HepG2 (cell line): ENCODE data around the gene TMEM62. TPM values are rescaled to one million over a fixed set of nuclear protein-coding genes. Genes with fewer than 3 reads are reported as not detected.

Source experiments
- ATAC-seq: fragments of 200-7000 bp; cut with Tn5 transposase; 3 replicates; pipeline ENCODE4 v1.9.1; 2020; ENCODE audit warnings: mild to moderate bottlenecking, moderate library complexity
- BruUV-seq: library from RNA; stranded (reverse); fragments of 400-500 nt; replicated peaks from 2 replicates; lab custom pipeline; 2021; lab: Mats Ljungman, UMichigan
- CTCF ChIA-PET: fragments of 300-600 bp; formaldehyde crosslinking; extraction: SDS; loops from one replicate; lab custom pipeline; 2021; ENCODE audit warnings: low total read pairs, inconsistent platforms, low intra/inter-chr PET ratio; lab: Yijun Ruan, JAX
- POLR2A ChIA-PET: fragments of 350-600 bp; sonication (Branson Sonifier 250); formaldehyde crosslinking; loops from one replicate; lab custom pipeline; 2020; ENCODE audit warnings: antibody characterized with exemption, inconsistent platforms; lab: Yijun Ruan, JAX
- DNase-seq: peaks from one replicate; pipeline ENCODE4 v3.0.0-alpha.2; 2015; ENCODE audit warnings: low spot score
- FAIRE-seq: peaks from 3 replicates; lab custom pipeline; 2011; peaks lifted over from hg19 to GRCh38; lab: Jason Lieb, UNC
- H2AFZ ChIP-seq: one replicate; pipeline ENCODE4 v1.6.1; 2011; ENCODE audit warnings: low read length, inconsistent platforms
- H3K27ac ChIP-seq: fragments of 300-600 bp; 3 replicates; pipeline ENCODE4 v1.8.0; 2011; ENCODE audit warnings: mixed run types, mild to moderate bottlenecking, mixed read lengths, low read length, inconsistent platforms; ENCODE audit not compliant: insufficient read depth; ENCODE audit errors: extremely low read length
- H3K27me3 ChIP-seq, 2 experiments: fragments of 200-600 bp in 1 of 2; 2 replicates in 1 of 2; 3 replicates in 1 of 2; pipeline versions ENCODE4 v1.6.0 to v1.8.0; 2011; ENCODE audit warnings: low read length in 2 of 2, mild to moderate bottlenecking in 2 of 2, moderate library complexity in 2 of 2, inconsistent platforms in 1 of 2; ENCODE audit not compliant: insufficient read depth in 2 of 2, control insufficient read depth in 1 of 2
- H3K36me3 ChIP-seq, 2 experiments: fragments of 200-600 bp in 1 of 2; replicated peaks in 1 of 2; 2 replicates in 1 of 2; 3 replicates in 1 of 2; pipeline versions ENCODE4 v1.5.1 to v1.8.0; 2011; ENCODE audit warnings: low read length in 2 of 2, inconsistent platforms in 1 of 2; ENCODE audit not compliant: insufficient read depth in 2 of 2, control insufficient read depth in 1 of 2
- H3K4me1 ChIP-seq: 2 replicates; pipeline ENCODE4 v1.5.1; 2012; ENCODE audit warnings: low read length, inconsistent platforms; ENCODE audit not compliant: insufficient read depth
- H3K4me2 ChIP-seq: 2 replicates; pipeline ENCODE4 v1.6.0; 2011; ENCODE audit warnings: low read depth, low read length, inconsistent platforms
- H3K4me3 ChIP-seq, 3 experiments: fragments of 200-600 bp in 1 of 3; sonication (generic), shearing (Covaris generic) in 1 of 3; replicated peaks in 1 of 3; 2 replicates each; pipeline ENCODE4 v1.5.1; 2011 to 2016; ENCODE audit warnings: low read length in 3 of 3, inconsistent platforms in 2 of 3, low read depth in 2 of 3, mild to moderate bottlenecking in 2 of 3, control low read depth in 1 of 3, mixed read lengths in 1 of 3; ENCODE audit not compliant: insufficient read depth in 1 of 3
- H3K79me2 ChIP-seq: one replicate; pipeline ENCODE4 v1.6.1; 2011; ENCODE audit warnings: low read length, inconsistent platforms; ENCODE audit not compliant: insufficient read depth
- H3K9ac ChIP-seq: 2 replicates; pipeline ENCODE4 v1.6.0; 2011; ENCODE audit warnings: mild to moderate bottlenecking, low read depth, low read length, inconsistent platforms; ENCODE audit not compliant: insufficient read depth
- H3K9me3 ChIP-seq: 2 replicates; pipeline ENCODE4 v1.5.1; 2012; ENCODE audit warnings: mild to moderate bottlenecking, low read length
- H4K20me1 ChIP-seq: 2 replicates; pipeline ENCODE4 v1.6.0; 2011; ENCODE audit warnings: inconsistent platforms, mild to moderate bottlenecking, low read length, moderate library complexity; ENCODE audit not compliant: insufficient read depth
- FOXO1 ChIP-seq: sonication (generic); formaldehyde crosslinking; IDR thresholded peaks from 2 replicates; pipeline ENCODE4 v1.4.0; 2020; ENCODE audit warnings: missing genetic modification reagents
- HOMEZ ChIP-seq: IDR thresholded peaks from 2 replicates; pipeline ENCODE4 v1.6.1; 2016; ENCODE audit warnings: low read depth
- JUNB ChIP-seq: sonication (generic); formaldehyde crosslinking; IDR thresholded peaks from 2 replicates; pipeline ENCODE4 v1.8.0; 2022; ENCODE audit warnings: missing genetic modification reagents, mild to moderate bottlenecking, borderline replicate concordance
- NFYB ChIP-seq: sonication (generic); formaldehyde crosslinking; IDR thresholded peaks from 2 replicates; pipeline ENCODE4 v1.4.0; 2020; ENCODE audit warnings: missing genetic modification reagents
- NPAS2 ChIP-seq: sonication (generic); formaldehyde crosslinking; IDR thresholded peaks from 2 replicates; pipeline ENCODE4 v1.8.0; 2022; ENCODE audit warnings: mild to moderate bottlenecking, missing genetic modification reagents, borderline replicate concordance
- NRL ChIP-seq: sonication (generic); formaldehyde crosslinking; IDR thresholded peaks from 2 replicates; pipeline ENCODE4 v1.5.0; 2020; ENCODE audit warnings: missing genetic modification reagents, mild to moderate bottlenecking, moderate library complexity, borderline replicate concordance
- PRDM15 ChIP-seq: sonication (generic); formaldehyde crosslinking; IDR thresholded peaks from 2 replicates; pipeline ENCODE4 v1.4.0; 2020; ENCODE audit warnings: missing genetic modification reagents
- SMAD3 ChIP-seq: sonication (generic); formaldehyde crosslinking; IDR thresholded peaks from 2 replicates; pipeline ENCODE4 v1.4.0; 2020; ENCODE audit warnings: missing genetic modification reagents
- TBP ChIP-seq: sonication (generic); formaldehyde crosslinking; IDR thresholded peaks from 2 replicates; pipeline ENCODE4 v1.5.0; 2020; ENCODE audit warnings: missing genetic modification reagents
- TOPORS ChIP-seq: sonication (generic); formaldehyde crosslinking; IDR thresholded peaks from 2 replicates; pipeline ENCODE4 v1.8.0; 2023; ENCODE audit warnings: mild to moderate bottlenecking, missing genetic modification reagents
- ZKSCAN5 ChIP-seq: sonication (generic); formaldehyde crosslinking; IDR thresholded peaks from 2 replicates; pipeline ENCODE4 v1.5.1; 2020; ENCODE audit warnings: mild to moderate bottlenecking, missing genetic modification reagents
- ZNF382 ChIP-seq: sonication (generic); formaldehyde crosslinking; IDR thresholded peaks from 2 replicates; pipeline ENCODE4 v1.5.0; 2020; ENCODE audit warnings: missing genetic modification reagents, mild to moderate bottlenecking, borderline replicate concordance
- ZNF567 ChIP-seq: sonication (generic); formaldehyde crosslinking; IDR thresholded peaks from 2 replicates; pipeline ENCODE4 v1.8.1; 2023; ENCODE audit warnings: mild to moderate bottlenecking, missing genetic modification reagents, borderline replicate concordance
- ZNF841 ChIP-seq: sonication (generic); formaldehyde crosslinking; IDR thresholded peaks from 2 replicates; pipeline ENCODE4 v1.8.1; 2023; ENCODE audit warnings: missing genetic modification reagents, borderline replicate concordance
- WGBS: methylation state at CpG from one replicate; pipeline ENCODE4 v1.1.6; 2017; ENCODE audit warnings: low lambda C conversion rate; 5-methylcytosine and 5-hydroxymethylcytosine counted together
- in situ Hi-C: cut with HindIII; loops from 2 replicates; pipeline ENCODE4 v1.10.0; 2017; ENCODE audit warnings: low pct_unique_long_range_greater_than_20kb; ENCODE audit not compliant: extremely low pct_ligation_motif_present
- intact Hi-C: fragments of 100-400 bp; cut with micrococcal nuclease; formaldehyde crosslinking; loops from one replicate; pipeline ENCODE4 v1.10.0; 2022; ENCODE audit not compliant: unreplicated experiment
- polyA plus RNA-seq, 8 experiments: library from polyadenylated mRNA; depleted of rRNA in 3 of 8; stranded (reverse) in 7 of 8; unstranded in 1 of 8; fragments of >200 nt; fragmentation: Illumina TruSeq in 4 of 8; extraction: Trizol in 4 of 8; gene quantifications; 2 replicates each; pipeline versions ENCODE4 v1.2.1 to v1.2.3, GENCODE V29; 2011 to 2016; ENCODE audit warnings: low read depth in 4 of 8, missing spikeins in 1 of 8, mixed read lengths in 1 of 8; ENCODE audit not compliant: insufficient read depth in 1 of 8
- total RNA-seq, 5 experiments: library from RNA; depleted of rRNA; stranded (reverse); fragments of >200 nt; fragmentation: Illumina TruSeq; extraction: Trizol; gene quantifications; 2 replicates each; pipeline ENCODE4 v1.2.3, GENCODE V29; 2016; ENCODE audit warnings: low read depth in 1 of 5
- TF ChIP-seq, protein P1 (sequence below): sonication (generic); formaldehyde crosslinking; IDR thresholded peaks from 2 replicates; pipeline ENCODE4 v1.4.0; 2020; ENCODE audit warnings: missing genetic modification reagents
- TF ChIP-seq, protein P2 (sequence below): IDR thresholded peaks from 2 replicates; pipeline ENCODE4 v1.6.1; 2016; ENCODE audit warnings: missing compliant biosample characterization, missing genetic modification reagents, borderline replicate concordance

Gene TMEM62
- total and polyA plus RNA-seq, 2 of the 13 experiments (the other 11 are each of a cell fraction or from before 2014, with no cell fraction given), result 14.2 to 20.9 TPM

DNA sequence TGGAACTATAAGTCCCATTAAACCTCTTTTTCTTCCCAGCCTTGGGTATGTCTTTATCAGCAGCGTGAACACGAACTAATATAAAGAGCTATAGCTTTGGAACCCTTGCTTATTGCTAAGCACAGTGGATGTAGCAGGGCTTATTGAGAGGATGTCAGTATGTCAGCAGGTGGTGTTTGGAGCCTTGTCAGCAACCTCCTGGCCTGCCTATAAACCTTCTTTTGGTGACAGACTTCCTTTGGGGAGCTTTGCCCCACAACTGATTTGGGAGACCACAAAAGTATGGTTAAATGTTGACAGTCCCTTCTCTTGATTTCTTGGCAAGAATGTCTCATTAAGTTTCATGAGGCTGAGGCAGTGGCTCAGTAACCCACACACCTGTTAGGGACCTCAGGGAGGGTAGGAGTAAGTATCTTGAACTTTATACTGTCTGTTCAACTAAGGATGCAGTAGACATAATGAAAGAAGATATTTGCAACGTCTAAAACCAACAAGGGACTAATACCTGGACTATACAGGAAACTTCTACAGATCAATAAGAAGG is 66.6 kb downstream of the TMEM62 start:
- FAIRE-seq (no peak), ATAC-seq (no peak), DNase-seq (no peak)
- H3K9me3 ChIP-seq, result no peaks in the 10 kb centered on the region
- no peak overlapping the region for H2AFZ ChIP-seq
- CTCF ChIA-PET, result no interaction called here
- TF ChIP-seq, protein P1, sequence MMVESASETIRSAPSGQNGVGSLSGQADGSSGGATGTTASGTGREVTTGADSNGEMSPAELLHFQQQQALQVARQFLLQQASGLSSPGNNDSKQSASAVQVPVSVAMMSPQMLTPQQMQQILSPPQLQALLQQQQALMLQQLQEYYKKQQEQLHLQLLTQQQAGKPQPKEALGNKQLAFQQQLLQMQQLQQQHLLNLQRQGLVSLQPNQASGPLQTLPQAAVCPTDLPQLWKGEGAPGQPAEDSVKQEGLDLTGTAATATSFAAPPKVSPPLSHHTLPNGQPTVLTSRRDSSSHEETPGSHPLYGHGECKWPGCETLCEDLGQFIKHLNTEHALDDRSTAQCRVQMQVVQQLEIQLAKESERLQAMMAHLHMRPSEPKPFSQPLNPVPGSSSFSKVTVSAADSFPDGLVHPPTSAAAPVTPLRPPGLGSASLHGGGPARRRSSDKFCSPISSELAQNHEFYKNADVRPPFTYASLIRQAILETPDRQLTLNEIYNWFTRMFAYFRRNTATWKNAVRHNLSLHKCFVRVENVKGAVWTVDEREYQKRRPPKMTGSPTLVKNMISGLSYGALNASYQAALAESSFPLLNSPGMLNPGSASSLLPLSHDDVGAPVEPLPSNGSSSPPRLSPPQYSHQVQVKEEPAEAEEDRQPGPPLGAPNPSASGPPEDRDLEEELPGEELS, result no peak
- no peak for TF ChIP-seq SMAD3 (CRISPR knock-in tag)
- TF ChIP-seq PRDM15 (CRISPR knock-in tag), result no peak
- TF ChIP-seq, protein P2, sequence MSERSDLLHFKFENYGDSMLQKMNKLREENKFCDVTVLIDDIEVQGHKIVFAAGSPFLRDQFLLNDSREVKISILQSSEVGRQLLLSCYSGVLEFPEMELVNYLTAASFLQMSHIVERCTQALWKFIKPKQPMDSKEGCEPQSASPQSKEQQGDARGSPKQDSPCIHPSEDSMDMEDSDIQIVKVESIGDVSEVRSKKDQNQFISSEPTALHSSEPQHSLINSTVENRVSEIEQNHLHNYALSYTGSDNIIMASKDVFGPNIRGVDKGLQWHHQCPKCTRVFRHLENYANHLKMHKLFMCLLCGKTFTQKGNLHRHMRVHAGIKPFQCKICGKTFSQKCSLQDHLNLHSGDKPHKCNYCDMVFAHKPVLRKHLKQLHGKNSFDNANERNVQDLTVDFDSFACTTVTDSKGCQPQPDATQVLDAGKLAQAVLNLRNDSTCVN (CRISPR knock-in tag), result no peak
- TF ChIP-seq ZKSCAN5 (CRISPR knock-in tag), result no peak
- no peak for TF ChIP-seq TOPORS
- no peak for TF ChIP-seq FOXO1 (CRISPR knock-in tag)
- TF ChIP-seq NPAS2 (CRISPR knock-in tag), result no peak
- TF ChIP-seq ZNF567, result no peak
- TF ChIP-seq ZNF382, result no peak
- TF ChIP-seq JUNB (CRISPR knock-in tag), result no peak
- no peak for TF ChIP-seq NRL (CRISPR knock-in tag)
- TF ChIP-seq NFYB (CRISPR knock-in tag), result no peak
- TF ChIP-seq HOMEZ, result no peak
- no peak for TF ChIP-seq ZNF841 (CRISPR knock-in tag)
- no peak for TF ChIP-seq TBP (CRISPR knock-in tag)
- peaks cover 6% of the 10 kb centered on the region for H3K4me1 ChIP-seq
- H3K27me3 ChIP-seq, result peaks cover 0 to 12% of the 10 kb centered on the region in 2 experiments; a peak in 1 of 5 replicates
- H4K20me1 ChIP-seq, result no peaks in the 10 kb centered on the region
- no peak overlapping the region for H3K27ac ChIP-seq
- intact Hi-C loops (loop anchor here (5.0 kb wide), 1 partner anchor 498 kb away; no protein-coding TSS in a partner anchor), in situ Hi-C loops (loop anchor here (25.0 kb wide), 1 partner anchor 488 kb away; no protein-coding TSS in a partner anchor)
- H3K79me2 ChIP-seq, result no peaks in the 10 kb centered on the region
- H3K4me3 ChIP-seq, result no peak overlapping the region
- no peak overlapping the region for H3K4me2 ChIP-seq
- 40% methylated on average over 3 of the region's 3 CpGs for WGBS
- POLR2A ChIA-PET, result no interaction called here
- H3K36me3 ChIP-seq, result no peaks in the 10 kb centered on the region
- no TSS peak for BruUV-seq
- H3K9ac ChIP-seq, result no peak overlapping the region
